Stimulated activated CD8-positive, alpha-beta memory T cell treated with anti-CD3 and anti-CD28 coated beads, Interleukin-15, amount 100 ng/mL, for 1 hour (primary cell): Measurements from ENCODE around the gene NLRX1.
"Not testable (repeated sequence)": the region's sequence is repeated elsewhere in the genome, so short reads cannot be mapped to it uniquely, and the experiment has no call there.

Source experiments
- DNase-seq: peaks from one replicate; pipeline ENCODE4 v3.0.0-alpha.2; 2020; ENCODE audit warnings: low read depth

The NLRX1 gene

DNA sequence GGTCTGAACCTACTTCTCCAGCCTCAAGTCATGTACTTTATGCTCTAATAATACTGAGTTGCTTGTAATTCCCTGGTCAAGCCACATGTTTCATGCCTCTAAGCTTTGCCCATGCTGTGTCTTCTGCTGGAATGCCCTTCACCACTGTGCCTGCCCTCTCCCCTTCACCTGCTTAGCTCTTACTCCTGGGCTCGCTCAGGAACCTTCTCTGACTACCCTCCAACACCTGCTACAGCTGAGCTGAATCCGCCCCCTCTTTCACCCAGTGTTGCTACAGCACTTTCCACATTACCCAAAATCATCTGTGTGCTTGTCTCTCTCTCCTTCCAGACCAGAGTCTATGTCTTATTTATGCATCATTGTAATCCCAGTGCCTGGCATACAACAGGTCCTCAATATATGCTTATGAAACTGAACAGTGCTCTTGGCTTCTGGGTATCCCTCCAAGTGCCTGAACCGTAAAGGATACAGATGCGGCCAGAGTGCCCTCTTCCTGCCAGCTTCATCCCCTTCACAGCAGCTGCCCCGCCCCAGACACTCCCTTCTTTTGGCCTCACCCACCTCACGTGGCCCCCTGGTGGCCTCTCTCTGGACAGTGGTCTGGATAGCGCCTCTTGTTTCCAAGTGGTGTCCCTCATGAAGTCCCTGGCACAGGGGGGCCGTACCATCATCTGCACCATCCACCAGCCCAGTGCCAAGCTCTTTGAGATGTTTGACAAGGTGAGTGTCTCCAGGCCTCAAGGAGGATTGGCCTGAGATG lies 12.6 kb upstream of the NLRX1 start:
- DNase-seq = no peak

DNA sequence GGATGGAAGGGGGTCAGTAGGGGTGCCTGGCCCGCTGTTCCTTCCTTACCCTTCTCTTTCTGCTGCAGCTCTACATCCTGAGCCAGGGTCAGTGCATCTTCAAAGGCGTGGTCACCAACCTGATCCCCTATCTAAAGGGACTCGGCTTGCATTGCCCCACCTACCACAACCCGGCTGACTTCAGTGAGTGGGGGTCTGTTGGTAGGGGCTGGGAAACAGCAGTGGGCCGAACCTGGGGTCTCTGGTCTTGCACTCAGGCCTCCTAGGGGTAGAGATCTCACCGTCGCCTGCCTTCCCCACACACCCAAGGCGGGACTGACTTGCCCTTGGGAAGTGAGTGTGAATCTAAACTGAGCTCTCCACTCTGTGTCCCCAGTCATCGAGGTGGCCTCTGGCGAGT lies 12.0 kb upstream of the NLRX1 start:
- no peak for DNase-seq

DNA sequence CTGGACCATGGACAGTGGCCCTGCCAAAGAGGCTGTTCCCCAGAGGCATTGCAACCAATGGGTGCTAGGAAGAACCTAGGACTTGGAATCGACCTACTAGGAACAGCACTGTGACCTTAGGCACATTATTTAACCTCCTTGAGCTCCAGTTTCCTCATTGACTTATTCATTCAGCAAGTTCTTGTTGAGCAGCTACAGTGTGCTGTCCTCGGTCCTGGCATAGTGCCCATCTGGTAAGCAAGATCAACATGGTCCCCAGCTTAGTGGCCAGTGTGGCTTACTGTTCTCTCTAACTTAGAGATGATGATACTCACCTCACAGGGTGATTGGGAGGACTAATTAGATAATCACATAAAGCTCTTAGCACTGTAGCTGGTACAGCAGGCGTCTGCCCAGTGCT lies 11.5 kb upstream of the NLRX1 start:
- DNase-seq = no peak

DNA sequence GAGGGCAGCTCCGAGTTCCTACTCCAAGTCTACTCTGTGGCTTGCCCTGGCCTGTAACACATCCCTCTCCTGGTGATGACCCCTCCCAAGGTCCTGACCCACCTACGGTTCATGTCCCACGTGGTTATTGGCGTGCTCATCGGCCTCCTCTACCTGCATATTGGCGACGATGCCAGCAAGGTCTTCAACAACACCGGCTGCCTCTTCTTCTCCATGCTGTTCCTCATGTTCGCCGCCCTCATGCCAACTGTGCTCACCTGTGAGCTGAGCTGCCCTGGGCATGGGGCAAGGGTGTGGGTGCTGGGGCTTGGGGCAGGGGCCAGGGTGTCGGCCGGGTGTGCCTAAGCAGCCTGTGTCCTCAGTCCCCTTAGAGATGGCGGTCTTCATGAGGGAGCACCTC lies 10.1 kb upstream of the NLRX1 start:
- DNase-seq = no peak

DNA sequence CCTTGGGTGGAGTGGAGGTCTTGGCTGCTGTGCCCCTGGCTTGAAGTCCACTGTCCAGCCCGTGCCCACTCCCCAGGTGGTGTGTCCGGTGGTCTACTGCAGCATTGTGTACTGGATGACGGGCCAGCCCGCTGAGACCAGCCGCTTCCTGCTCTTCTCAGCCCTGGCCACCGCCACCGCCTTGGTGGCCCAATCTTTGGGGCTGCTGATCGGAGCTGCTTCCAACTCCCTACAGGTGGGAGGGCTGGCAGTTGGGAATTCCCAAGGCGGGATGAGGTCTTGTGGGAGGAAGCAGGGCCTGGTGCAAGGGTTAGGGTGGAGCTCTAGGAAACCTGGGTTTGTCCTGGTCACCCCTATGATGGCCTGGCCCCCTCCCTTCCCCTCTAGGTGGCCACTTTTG lies 8.4 kb upstream of the NLRX1 start:
- no peak for DNase-seq

DNA sequence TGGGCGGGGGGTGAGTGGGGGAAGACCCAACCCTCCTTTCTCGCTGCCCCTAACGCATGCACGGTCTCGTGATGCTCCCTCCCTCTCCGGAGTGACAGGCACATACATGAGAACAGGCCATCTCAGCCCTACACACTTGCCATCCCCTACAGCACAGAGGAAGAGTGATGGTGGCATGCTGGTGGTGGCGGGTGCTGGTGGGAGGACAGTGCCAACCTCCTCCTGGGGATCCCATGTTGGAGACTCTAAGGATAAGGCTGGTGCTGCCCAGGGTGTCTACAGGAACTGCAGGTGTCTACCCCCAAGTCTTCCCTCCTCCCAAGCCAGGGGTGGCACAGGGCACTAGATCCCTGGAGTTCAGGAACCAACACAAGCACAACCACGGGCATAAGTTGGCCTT lies 6.7 kb upstream of the NLRX1 start:
- no peak for DNase-seq

DNA sequence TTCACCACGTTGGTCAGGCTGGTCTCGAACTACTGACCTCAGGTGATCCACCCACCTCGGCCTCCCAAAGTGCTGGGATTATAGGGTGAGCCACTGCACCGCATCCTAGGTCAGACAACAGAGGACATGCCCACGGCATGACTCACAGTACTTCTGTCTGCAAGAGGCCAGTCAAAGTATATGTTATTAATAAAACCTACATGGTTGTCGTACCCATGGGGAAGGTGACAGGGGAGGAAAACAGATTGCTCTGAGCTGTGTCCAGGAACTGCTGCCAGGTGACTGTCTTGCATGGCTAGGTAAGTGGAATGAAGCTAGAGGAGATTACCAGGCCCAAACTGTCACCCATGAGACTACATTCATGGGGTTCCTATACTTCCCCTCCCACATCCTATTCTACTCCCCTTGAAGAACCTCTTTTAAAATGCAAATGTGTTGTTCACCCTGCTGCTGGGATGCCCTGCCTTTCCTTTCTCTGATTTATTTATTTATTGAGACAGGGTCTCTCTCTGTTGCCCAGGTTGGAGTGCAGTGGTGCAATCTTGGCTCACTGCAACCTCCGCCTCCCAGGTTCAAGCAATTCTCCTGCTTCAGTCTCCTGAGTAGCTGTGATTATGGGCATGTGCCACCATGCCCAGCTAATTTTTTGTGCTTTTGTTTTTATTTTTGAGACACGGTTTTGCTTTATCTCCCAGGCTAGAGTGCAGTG lies 2.0 kb upstream of the NLRX1 start:
- no peak for DNase-seq

DNA sequence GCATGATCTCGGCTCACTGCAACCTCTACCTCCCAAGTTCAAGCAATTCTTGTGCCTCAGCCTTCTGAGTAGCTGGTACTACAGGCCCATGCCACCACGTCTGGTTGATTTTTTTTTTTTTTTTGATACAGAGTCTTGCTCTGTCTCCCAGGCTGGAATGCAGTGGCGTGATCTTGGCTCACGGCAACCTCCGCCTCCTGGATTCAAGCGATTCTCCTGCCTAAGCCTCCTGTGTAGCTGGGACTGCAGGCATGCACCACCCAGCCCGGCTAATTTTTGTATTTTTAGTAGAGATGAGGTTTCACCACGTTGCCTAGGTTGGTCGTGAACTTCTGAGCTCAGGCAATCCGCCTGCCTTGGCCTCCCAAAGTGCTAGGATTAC lies 1.5 kb upstream of the NLRX1 start:
- not testable (repeated sequence) for DNase-seq

DNA sequence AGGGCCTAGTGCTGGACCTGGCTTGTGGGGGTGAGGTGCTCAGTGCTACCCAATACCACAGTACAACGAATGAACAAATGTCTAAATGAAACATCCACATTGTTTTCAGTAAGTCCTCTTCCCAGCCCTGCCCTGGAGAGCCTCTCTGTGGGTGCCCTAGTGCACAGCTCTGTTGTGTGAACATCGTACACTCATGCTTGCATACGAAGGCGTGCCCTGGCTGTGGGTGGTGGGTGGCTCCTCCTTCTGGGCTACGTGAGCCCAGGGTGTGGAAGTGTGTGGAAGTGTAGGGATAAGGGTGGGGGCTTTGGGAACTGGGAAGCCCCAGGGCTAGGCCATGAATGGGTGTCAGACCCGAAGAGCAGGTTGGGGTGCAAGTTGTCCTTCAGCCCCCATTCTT lies 592 bp upstream of the NLRX1 start:
- no peak for DNase-seq

DNA sequence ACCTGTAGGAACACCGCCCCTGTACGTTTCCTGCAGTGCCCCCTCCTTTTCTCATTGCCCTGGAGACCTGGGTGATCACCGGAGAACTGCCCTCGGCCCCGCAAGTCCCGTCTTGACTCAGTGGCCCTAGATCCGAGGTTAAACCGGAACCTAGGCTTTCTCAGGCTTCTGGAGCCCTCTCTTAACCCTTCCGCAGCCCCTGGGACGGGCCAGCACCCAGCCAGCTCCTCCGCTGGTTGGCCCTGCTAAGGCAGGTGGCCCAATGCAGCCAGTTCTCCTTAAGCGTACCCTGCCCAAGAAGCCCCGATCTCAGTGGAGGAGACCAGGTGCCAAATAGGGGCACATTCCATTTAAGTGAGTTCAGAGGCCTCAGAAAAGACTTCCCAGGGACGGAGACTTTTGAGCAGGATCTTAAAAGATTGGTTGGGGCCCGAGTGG lies 776 bp downstream of the NLRX1 start:
- DNase-seq = no peak

DNA sequence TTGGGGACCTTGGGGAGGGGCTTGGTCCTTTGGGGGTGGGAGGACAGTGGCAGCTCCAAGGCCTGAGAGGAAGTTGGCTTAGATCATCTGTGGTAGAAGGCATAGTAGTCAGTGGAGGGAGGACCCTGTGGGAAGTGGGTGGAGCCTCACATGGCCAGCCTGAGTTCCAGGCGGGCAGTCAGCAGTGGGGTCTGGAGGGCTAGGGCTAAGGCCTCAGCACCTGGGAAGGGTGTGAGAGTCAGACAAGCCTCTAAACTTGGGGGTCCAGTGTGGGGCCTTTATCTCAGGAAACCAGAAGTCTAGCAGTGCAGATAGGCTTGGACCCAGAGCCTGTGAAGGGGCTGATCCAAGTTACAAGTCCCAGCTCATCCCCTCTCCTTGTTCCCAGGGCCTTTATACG lies 4.0 kb downstream of the NLRX1 start:
- no peak for DNase-seq

DNA sequence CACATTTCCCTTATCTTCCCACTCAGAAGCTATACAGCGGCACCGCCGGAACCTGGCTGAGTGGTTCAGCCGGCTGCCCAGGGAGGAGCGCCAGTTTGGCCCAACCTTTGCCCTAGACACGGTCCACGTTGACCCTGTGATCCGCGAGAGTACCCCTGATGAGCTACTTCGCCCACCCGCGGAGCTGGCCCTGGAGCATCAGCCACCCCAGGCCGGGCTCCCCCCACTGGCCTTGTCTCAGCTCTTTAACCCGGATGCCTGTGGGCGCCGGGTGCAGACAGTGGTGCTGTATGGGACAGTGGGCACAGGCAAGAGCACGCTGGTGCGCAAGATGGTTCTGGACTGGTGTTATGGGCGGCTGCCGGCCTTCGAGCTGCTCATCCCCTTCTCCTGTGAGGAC lies 4.9 kb downstream of the NLRX1 start:
- no peak for DNase-seq

DNA sequence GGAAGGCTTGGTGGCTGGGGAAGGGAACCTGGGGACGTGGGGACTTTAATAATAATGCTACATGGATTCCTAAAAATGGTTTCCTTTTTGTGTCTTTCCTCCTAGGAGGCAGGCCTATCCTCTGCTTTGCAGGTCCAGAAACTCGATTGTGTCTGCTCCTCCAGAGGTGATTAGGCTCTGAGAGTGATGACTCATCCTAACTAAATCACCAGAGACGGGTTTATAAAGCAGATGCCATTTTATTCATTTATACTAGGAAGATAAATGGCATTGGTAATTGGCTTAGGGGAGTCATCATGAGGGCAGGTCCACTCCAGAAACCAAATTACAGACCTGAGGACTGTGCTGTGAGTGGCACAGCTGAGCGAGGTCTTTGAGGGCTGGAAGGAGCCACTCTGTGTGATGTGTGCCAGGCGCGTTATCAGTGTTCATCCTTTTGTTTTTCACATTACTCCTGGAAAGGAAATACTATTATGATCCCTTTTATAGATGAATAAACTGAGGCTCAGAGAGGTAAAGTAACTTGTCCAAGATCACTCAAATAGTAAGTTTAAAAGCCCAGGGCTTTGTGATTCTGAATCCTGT lies 7.1 kb downstream of the NLRX1 start:
- DNase-seq = no peak

DNA sequence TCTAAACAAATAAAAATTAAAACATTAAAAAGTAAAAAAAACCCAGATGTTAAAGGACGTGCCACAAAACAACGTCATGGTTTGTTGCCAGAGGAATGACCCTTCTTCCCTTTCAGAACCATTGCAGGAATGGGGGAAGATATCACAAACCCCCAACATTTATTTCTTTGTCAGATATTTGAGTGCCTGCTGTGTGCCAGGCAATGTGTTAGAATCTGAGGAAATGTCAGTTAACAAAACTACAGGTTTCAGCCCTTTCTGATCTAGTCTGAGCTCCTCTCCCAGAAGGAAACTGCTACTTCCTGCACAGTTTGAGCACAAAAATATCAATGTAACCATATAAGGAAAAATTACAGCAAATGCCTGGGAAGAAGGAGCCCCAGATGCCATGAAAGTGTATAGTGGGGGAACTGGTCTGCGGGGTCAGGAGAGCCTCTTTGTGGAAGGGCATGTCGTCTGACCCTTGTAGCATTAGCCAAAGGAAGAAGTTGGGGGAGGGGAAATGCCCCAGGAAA lies 9.7 kb downstream of the NLRX1 start:
- no peak for DNase-seq

DNA sequence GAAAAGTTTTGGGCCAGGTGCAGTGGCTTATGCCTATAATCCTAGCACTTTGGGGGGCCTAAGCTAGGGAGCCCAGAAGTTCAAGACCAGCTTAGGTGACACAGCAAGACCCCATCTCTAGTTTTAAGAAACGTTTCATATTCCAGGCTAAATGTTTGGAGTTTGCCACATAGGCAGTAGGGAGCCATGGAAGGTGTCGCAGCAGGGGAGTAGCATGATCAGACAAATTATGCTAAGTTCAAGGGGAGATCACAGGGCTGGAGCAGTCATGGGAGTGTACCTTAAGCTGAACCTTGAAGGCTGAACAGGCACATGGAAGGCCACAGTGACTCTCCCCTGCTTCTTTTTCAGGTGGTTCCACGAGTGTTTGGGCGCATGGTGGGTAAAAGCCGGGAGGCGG lies 10.8 kb downstream of the NLRX1 start:
- DNase-seq = no peak

DNA sequence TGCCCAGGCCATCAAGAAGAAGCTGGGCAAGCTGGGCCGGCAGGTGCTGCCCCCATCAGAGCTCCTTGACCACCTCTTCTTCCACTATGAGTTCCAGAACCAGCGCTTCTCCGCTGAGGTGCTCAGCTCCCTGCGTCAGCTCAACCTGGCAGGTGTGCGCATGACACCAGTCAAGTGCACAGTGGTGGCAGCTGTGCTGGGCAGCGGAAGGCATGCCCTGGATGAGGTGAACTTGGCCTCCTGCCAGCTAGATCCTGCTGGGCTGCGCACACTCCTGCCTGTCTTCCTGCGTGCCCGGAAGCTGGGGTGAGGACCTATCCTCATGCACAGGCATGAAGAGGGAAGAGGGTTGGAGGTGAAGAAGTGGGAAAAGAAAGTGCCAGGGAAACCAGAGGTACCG lies 11.5 kb downstream of the NLRX1 start:
- DNase-seq = no peak

DNA sequence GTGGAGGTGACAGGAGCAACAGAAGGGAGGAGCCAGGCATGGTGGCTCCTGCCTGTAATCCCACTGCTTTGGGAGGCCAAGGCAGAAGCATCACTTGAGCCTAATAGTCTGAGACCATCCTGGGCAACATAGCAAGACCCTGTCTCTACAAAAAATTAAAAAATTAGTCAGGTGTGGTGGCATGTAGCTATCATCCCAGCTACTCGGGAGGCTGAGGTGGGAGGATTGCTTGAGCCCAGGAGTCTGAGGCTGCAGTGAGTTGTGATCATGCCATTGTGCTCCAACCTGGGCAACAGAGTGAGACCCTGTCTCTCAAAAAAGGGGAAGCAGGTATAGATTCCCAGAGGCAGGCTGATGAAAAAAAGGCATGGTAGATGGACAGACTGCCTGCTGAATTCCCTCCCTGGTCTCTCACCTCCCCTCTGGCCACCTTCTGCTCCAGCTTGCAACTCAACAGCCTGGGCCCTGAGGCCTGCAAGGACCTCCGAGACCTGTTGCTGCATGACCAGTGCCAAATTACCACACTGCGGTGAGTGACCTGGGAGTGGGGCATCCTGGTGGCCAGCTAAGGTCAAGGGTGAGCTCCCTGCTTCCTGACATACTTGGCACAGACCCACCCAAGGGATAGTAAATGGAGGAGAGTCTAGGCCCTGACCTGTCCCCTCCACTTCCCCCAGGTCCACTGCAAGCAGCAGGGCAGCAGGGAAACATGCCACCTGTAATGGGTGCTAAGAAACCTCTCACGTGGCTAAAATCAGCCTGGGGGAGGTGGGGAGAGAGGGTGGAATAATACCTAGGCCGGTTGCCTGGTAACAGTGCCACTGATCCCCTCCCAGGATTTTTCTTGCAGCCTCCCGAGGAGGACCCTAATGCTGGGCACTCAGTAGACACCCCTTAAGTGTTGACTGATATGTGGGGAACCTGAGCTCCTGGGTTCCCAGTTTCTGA lies 12.5 kb downstream of the NLRX1 start:
- no peak for DNase-seq

DNA sequence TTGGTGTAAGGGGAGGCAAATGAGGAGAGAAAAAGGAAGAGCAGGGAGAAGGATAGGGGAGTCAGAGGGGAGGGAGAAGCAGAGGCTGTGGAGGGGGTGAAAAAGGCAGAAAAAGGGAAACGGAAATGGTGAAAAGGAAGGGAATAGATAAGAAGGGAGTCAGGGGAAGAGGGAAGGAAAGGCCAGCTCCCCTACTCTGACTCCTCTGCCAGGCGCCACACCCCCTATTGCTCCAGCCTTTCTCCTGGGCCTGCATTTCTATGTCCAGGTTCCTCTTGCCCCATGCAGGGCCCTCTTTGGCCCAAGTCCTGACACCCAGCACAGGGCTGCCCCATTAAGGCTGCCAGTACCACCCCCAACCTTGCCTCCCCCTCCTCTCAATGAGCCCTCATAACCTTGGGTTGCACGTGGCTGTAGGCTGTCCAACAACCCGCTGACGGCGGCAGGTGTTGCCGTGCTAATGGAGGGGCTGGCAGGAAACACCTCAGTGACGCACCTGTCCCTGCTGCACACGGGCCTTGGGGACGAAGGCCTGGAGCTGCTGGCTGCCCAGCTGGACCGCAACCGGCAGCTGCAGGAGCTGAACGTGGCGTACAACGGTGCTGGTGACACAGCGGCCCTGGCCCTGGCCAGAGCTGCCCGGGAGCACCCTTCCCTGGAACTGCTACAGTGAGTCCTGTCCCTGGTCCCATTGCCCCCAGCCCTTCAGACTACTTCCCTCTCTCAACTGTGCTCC lies 13.3 kb downstream of the NLRX1 start:
- no peak for DNase-seq

DNA sequence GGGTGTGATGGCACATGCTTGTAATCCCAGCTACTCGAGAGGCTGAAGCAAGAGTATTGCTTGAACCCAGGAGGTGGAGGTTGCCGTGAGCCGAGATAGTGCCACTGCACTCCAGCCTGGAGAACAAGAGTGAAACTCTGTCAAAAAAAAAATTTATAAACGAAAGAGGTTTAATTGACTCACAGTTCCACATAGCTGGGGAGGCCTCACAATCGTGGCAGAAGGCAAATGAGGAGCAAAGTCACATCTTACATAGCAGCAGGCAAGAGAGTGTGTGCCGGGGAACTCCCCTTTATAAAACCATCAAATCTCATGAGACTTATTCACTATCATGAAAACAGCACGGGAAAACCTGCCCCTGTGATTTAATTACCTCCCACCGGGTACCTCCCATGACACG lies 15.9 kb downstream of the NLRX1 start:
- not testable (repeated sequence) for DNase-seq

DNA sequence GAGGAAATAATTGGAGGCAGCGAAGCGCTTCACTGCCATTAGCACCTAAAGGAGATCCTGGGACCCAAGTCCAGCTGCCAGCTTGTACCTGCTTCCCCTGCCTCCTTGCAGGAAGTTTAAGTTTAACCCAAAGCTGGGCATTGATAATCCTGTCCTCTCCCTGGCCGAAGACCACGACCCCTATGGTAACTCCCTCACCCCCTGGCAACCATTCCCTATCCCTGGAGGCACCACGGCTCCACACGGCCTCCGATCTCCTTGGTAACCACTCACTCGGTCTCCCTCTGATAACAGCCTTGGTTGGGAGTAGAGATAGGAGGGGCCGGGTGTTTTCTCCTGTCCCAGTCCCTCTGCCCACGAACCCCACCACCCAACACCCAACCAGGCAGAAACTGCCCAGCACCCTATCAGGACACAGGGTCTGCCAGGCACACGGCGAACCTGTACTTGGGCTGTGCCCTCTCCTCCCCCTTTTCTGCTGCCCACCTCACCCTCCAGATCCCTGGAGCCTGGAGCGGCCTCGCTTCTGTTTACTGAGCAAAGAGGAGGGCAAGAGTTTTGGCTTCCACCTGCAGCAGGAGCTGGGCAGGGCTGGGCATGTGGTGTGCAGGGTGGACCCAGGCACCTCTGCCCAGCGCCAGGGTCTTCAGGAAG lies 17.6 kb downstream of the NLRX1 start:
- DNase-seq = no peak
